Keratinocyte (primary cell): ENCODE measurements around the gene ALOX5. TPM values are rescaled to one million over a fixed set of nuclear protein-coding genes. Genes with fewer than 3 reads are reported as not detected.
"Not testable (repeated sequence)": the region's sequence is repeated elsewhere in the genome, so short reads cannot be mapped to it uniquely, and the experiment has no call there.

ENCODE experiments used
- DNase-seq: peaks from one replicate; pipeline ENCODE4 v3.0.0-alpha.2; 2011; ENCODE audit warnings: low read depth, missing footprints, low spot score
- FAIRE-seq: peaks from 2 replicates; lab custom pipeline; 2011; peaks lifted over from hg19 to GRCh38; lab: Jason Lieb, UNC
- H2AFZ ChIP-seq: 2 replicates; pipeline ENCODE4 v1.6.0; 2012; ENCODE audit warnings: low read length, control low read depth, inconsistent platforms; ENCODE audit not compliant: control insufficient read depth
- H3K27ac ChIP-seq: 2 replicates; pipeline ENCODE4 v1.5.1; 2011; ENCODE audit warnings: low read length; ENCODE audit not compliant: control insufficient read depth, insufficient read depth
- H3K27me3 ChIP-seq: 3 replicates; pipeline ENCODE4 v1.6.0; 2011; ENCODE audit warnings: low read length; ENCODE audit not compliant: control insufficient read depth, insufficient read depth; ENCODE audit errors: extremely low read depth
- H3K36me3 ChIP-seq, 2 experiments: 2 replicates in 1 of 2; 3 replicates in 1 of 2; pipeline ENCODE4 v1.5.1; 2011; ENCODE audit warnings: low read length in 2 of 2, mild to moderate bottlenecking in 1 of 2; ENCODE audit not compliant: control insufficient read depth in 2 of 2, insufficient read depth in 2 of 2; ENCODE audit errors: extremely low read depth in 1 of 2
- H3K4me1 ChIP-seq: 3 replicates; pipeline ENCODE4 v1.5.1; 2011; ENCODE audit warnings: low read length; ENCODE audit not compliant: control insufficient read depth, insufficient read depth; ENCODE audit errors: extremely low read depth
- H3K4me2 ChIP-seq: 3 replicates; pipeline ENCODE4 v1.6.0; 2011; ENCODE audit warnings: low read depth, low read length; ENCODE audit not compliant: control insufficient read depth, insufficient read depth; ENCODE audit errors: extremely low read depth
- H3K4me3 ChIP-seq, 3 experiments: fragments of 200-600 bp in 1 of 3; sonication (generic) in 1 of 3; 2 replicates in 2 of 3; 3 replicates in 1 of 3; pipeline ENCODE4 v1.5.1; 2011 to 2016; ENCODE audit warnings: low read length in 3 of 3, mild to moderate bottlenecking in 3 of 3, control low read depth in 2 of 3, inconsistent platforms in 1 of 3, low read depth in 1 of 3, mixed read lengths in 1 of 3, mixed run types in 1 of 3, moderate library complexity in 1 of 3; ENCODE audit not compliant: control insufficient read depth in 2 of 3, insufficient read depth in 2 of 3; ENCODE audit errors: extremely low read depth in 1 of 3
- H3K79me2 ChIP-seq: 2 replicates; pipeline ENCODE4 v1.6.0; 2012; ENCODE audit warnings: low read length; ENCODE audit not compliant: control insufficient read depth, insufficient read depth
- H3K9ac ChIP-seq: 3 replicates; pipeline ENCODE4 v1.6.0; 2011; ENCODE audit warnings: low read length; ENCODE audit not compliant: control insufficient read depth, insufficient read depth; ENCODE audit errors: extremely low read depth
- H3K9me1 ChIP-seq: 3 replicates; pipeline ENCODE4 v1.6.0; 2011; ENCODE audit warnings: low read length; ENCODE audit not compliant: control insufficient read depth, insufficient read depth; ENCODE audit errors: extremely low read depth
- H3K9me3 ChIP-seq: 2 replicates; pipeline ENCODE4 v1.5.1; 2012; ENCODE audit warnings: low read depth, low read length; ENCODE audit not compliant: control insufficient read depth
- H4K20me1 ChIP-seq: 3 replicates; pipeline ENCODE4 v1.6.0; 2011; ENCODE audit warnings: low read length; ENCODE audit not compliant: control insufficient read depth, insufficient read depth; ENCODE audit errors: extremely low read depth
- CTCF ChIP-seq, 3 experiments: IDR thresholded peaks in 1 of 3; conservative IDR thresholded peaks in 1 of 3; optimal IDR thresholded peaks in 1 of 3; 2 replicates in 2 of 3; 3 replicates in 1 of 3; pipeline versions ENCODE3 to v1.5.1; 2011; ENCODE audit warnings: low read length in 3 of 3, mild to moderate bottlenecking in 3 of 3, moderate library complexity in 2 of 3, control low read depth in 1 of 3, inconsistent platforms in 1 of 3; ENCODE audit not compliant: insufficient read depth in 2 of 3; ENCODE audit errors: extremely low read depth in 1 of 3
- EZH2 ChIP-seq: IDR thresholded peaks from one replicate; pipeline ENCODE4 v1.6.1; 2012; ENCODE audit warnings: inconsistent platforms, mild to moderate bottlenecking, low read length, moderate library complexity
- dilution Hi-C: fragments of 300-500 bp; cut with MboI; formaldehyde crosslinking; loops from one replicate; pipeline ENCODE4 v1.7.0; 2020; ENCODE audit warnings: low sequenced_read_pairs; ENCODE audit not compliant: extremely low pct_ligation_motif_present
- polyA plus RNA-seq, 5 experiments: library from polyadenylated mRNA; depleted of rRNA in 3 of 5; stranded (reverse) in 3 of 5; stranded (forward) in 1 of 5; unstranded in 1 of 5; fragments of >200 nt; gene quantifications; 1 replicate in 1 of 5; 2 replicates in 3 of 5; 3 replicates in 1 of 5; pipeline versions ENCODE4 v1.2.1 to v1.2.3, GENCODE V29; 2011 to 2012; ENCODE audit warnings: missing spikeins in 2 of 5, low read depth in 1 of 5, low replicate concordance in 1 of 5

ALOX5 gene
- polyA plus RNA-seq, 1 donor (not counting 4 experiments of a cell fraction or from before 2014, with no cell fraction given) = not detected

- H3K36me3 ChIP-seq = no peaks in the 10 kb centered on the region
- no peaks in the 10 kb centered on the region for H3K9me1 ChIP-seq
- H3K9me3 ChIP-seq = no peaks in the 10 kb centered on the region
- H3K4me1 ChIP-seq = no peaks in the 10 kb centered on the region
- H3K4me2 ChIP-seq = no peak overlapping the region
- FAIRE-seq (no peak), DNase-seq (no peak)
- dilution Hi-C loops = no loop called here
- no peak overlapping the region for H3K27ac ChIP-seq
- no peaks in the 10 kb centered on the region for H4K20me1 ChIP-seq
- no peak overlapping the region for H3K9ac ChIP-seq
- no peak overlapping the region for H3K4me3 ChIP-seq
- no peak overlapping the region for H2AFZ ChIP-seq
- no peaks in the 10 kb centered on the region for H3K27me3 ChIP-seq
- TF ChIP-seq CTCF (optimal IDR thresholded peaks at IDR 0.05 in 1 of 3, IDR thresholded peaks at IDR 0.05 in 1 of 3, conservative IDR thresholded peaks at IDR 0.05 in 1 of 3; ENCODE audit: extremely low read depth in 1 of 3, insufficient read depth in 2 of 3, low read length in 3 of 3) = no peak
- no peak for TF ChIP-seq EZH2
- no peaks in the 10 kb centered on the region for H3K79me2 ChIP-seq
These were observed 37.0 kb downstream of the ALOX5 start for GRCh38 chr10:45410807-45411606.

- H3K4me1 ChIP-seq = no peaks in the 10 kb centered on the region
- no peaks in the 10 kb centered on the region for H3K36me3 ChIP-seq
- DNase-seq (no peak), FAIRE-seq (no peak)
- no peak overlapping the region for H3K27ac ChIP-seq
- no peak overlapping the region for H3K4me2 ChIP-seq
- no peak overlapping the region for H2AFZ ChIP-seq
- H3K4me3 ChIP-seq = no peak overlapping the region
- H3K9me1 ChIP-seq = no peaks in the 10 kb centered on the region
- H3K9ac ChIP-seq = no peak overlapping the region
- H4K20me1 ChIP-seq = no peaks in the 10 kb centered on the region
- H3K79me2 ChIP-seq = no peaks in the 10 kb centered on the region
- no peaks in the 10 kb centered on the region for H3K27me3 ChIP-seq
- H3K9me3 ChIP-seq = no peaks in the 10 kb centered on the region
- TF ChIP-seq CTCF (optimal IDR thresholded peaks at IDR 0.05 in 1 of 3, IDR thresholded peaks at IDR 0.05 in 1 of 3, conservative IDR thresholded peaks at IDR 0.05 in 1 of 3; ENCODE audit: extremely low read depth in 1 of 3, insufficient read depth in 2 of 3, low read length in 3 of 3) (no peak), EZH2 (no peak)
- dilution Hi-C loops = no loop called here
These were observed 37.6 kb downstream of the ALOX5 start for GRCh38 chr10:45411607-45411940.

- not testable (repeated sequence) for FAIRE-seq, H3K36me3 ChIP-seq
These were observed 41.0 kb downstream of the ALOX5 start for GRCh38 chr10:45415062-45415461.

More at GRCh38 chr10:45415062-45415461, 41.0 kb downstream of the ALOX5 start:
- H4K20me1 ChIP-seq, H3K4me3 ChIP-seq, H3K79me2 ChIP-seq, H3K4me2 ChIP-seq, H2AFZ ChIP-seq, H3K27ac ChIP-seq, H3K9ac ChIP-seq, H3K9me1 ChIP-seq, dilution Hi-C loops, H3K4me1 ChIP-seq, H3K9me3 ChIP-seq, DNase-seq: not testable (repeated sequence)
- H3K27me3 ChIP-seq = peaks cover 21% of the 10 kb centered on the region
